ENCODE data around the gene MYOZ3.

Gene MYOZ3

GRCh38 chr5:150651382-150651781 is 9.7 kb upstream of the MYOZ3 start:
- Histone ChIP-seq H3K27me3 (replicated peaks; ENCODE audit: control insufficient read depth, insufficient read depth, low read length) (no peaks in the 10 kb centered on the region), H3K4me3 (replicated peaks; ENCODE audit: low read depth, low read length) (no peak overlapping the region), H3K36me3 (ENCODE audit: control insufficient read depth, insufficient read depth, low read length) (peaks cover 8% of the 10 kb centered on the region)
- DNase-seq (ENCODE audit: extremely low read depth, insufficient read length), result no peak
- TF ChIP-seq, protein P1, sequence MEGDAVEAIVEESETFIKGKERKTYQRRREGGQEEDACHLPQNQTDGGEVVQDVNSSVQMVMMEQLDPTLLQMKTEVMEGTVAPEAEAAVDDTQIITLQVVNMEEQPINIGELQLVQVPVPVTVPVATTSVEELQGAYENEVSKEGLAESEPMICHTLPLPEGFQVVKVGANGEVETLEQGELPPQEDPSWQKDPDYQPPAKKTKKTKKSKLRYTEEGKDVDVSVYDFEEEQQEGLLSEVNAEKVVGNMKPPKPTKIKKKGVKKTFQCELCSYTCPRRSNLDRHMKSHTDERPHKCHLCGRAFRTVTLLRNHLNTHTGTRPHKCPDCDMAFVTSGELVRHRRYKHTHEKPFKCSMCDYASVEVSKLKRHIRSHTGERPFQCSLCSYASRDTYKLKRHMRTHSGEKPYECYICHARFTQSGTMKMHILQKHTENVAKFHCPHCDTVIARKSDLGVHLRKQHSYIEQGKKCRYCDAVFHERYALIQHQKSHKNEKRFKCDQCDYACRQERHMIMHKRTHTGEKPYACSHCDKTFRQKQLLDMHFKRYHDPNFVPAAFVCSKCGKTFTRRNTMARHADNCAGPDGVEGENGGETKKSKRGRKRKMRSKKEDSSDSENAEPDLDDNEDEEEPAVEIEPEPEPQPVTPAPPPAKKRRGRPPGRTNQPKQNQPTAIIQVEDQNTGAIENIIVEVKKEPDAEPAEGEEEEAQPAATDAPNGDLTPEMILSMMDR (IDR thresholded peaks at IDR 0.05; ENCODE audit: insufficient read depth, low read length, poor library complexity, severe bottlenecking), result no peak

DNA sequence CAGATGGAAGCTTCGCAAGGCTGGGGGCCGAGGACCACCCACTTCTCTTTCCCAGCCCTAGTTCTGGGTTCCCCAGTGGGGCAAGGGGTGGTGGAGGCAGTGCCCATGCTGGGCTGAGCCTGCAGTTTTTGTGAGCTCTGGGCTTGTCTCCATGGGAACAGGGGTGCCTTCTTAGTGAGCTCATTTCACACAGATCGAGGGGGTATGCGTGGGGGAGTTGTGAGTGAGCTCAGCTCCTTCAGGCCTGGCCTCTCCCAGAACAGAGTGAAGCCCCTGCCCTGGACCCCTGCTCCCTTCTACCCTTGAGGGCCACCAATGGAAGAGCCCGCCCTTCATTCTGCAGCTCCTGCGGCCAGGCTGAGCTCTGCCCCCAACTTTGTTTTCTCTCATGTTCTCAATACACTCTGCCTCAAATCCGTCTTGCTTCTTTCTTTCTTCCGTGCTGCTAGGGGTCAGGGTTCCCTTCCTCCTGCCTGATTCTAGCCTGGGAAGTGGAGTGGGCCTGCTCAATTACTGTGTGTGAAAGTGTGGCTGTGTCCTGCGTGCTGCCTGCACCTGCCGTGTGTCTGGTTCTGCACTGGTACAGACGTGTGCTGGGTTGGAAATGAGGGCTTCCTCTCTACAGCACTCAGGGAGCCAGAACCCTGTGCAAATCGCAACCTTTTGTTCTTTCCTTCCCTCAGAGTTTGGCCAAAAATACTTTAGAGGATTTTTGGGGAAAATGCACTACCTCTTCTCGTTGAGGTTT is 9.0 kb upstream of the MYOZ3 start:
- TF ChIP-seq, protein P1 (IDR thresholded peaks at IDR 0.05; ENCODE audit: insufficient read depth, low read length, poor library complexity, severe bottlenecking), result no peak
- Histone ChIP-seq H3K27me3 (replicated peaks; ENCODE audit: control insufficient read depth, insufficient read depth, low read length) (no peaks in the 10 kb centered on the region), H3K36me3 (ENCODE audit: control insufficient read depth, insufficient read depth, low read length) (peaks cover 8% of the 10 kb centered on the region), H3K4me3 (replicated peaks; ENCODE audit: low read depth, low read length) (no peak overlapping the region)
- no peak for DNase-seq (ENCODE audit: extremely low read depth, insufficient read length)

DNA sequence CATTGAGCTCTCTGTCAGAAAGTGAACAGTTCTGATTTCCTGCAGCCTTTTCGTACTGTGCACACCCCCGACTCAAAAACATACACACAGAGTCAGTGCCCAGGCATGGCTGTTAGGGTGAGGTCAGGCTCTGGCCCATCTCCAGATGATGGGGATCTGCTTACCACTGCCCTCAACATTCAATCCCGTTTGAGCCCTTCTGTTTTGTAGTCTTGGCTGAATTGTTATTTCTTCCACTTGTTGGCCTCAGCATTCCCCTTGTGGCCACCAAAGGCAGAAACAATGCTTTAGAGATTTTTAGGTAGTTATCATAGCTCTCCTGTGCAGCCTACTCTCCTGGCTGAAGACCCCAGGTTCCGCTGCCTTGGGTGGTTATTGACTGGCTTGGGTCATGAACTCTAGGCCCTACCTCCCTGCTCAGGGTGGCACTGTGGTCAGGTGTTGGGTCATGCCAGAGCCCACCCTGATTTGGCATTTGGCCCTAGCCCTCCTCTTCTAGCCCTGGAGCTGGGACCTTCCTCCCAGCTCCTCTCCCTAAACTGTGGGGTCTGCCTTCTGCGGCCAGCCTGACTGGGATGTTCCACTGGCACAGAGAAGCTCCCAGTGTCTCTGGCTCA is 7.8 kb upstream of the MYOZ3 start:
- TF ChIP-seq, protein P1 (IDR thresholded peaks at IDR 0.05; ENCODE audit: insufficient read depth, low read length, poor library complexity, severe bottlenecking), result no peak
- Histone ChIP-seq H3K4me3 (replicated peaks; ENCODE audit: low read depth, low read length) (no peak overlapping the region), H3K36me3 (ENCODE audit: control insufficient read depth, insufficient read depth, low read length) (peaks cover 6% of the 10 kb centered on the region), H3K27me3 (replicated peaks; ENCODE audit: control insufficient read depth, insufficient read depth, low read length) (no peaks in the 10 kb centered on the region)
- DNase-seq (ENCODE audit: extremely low read depth, insufficient read length), result no peak

GRCh38 chr5:150653762-150654556 is 7.1 kb upstream of the MYOZ3 start:
- DNase-seq (ENCODE audit: extremely low read depth, insufficient read length), result no peak

GRCh38 chr5:150655221-150655620 is 5.8 kb upstream of the MYOZ3 start:
- Histone ChIP-seq H3K27me3 (replicated peaks; ENCODE audit: control insufficient read depth, insufficient read depth, low read length) (no peaks in the 10 kb centered on the region), H3K36me3 (ENCODE audit: control insufficient read depth, insufficient read depth, low read length) (peaks cover 1% of the 10 kb centered on the region), H3K4me3 (replicated peaks; ENCODE audit: low read depth, low read length) (no peak overlapping the region)
- DNase-seq (ENCODE audit: extremely low read depth, insufficient read length), result no peak
- TF ChIP-seq, protein P1 (IDR thresholded peaks at IDR 0.05; ENCODE audit: insufficient read depth, low read length, poor library complexity, severe bottlenecking), result no peak

More at GRCh38 chr5:150653762-150654556, 7.1 kb upstream of the MYOZ3 start:
- TF ChIP-seq, protein P1 (IDR thresholded peaks at IDR 0.05; ENCODE audit: insufficient read depth, low read length, poor library complexity, severe bottlenecking), result no peak
- Histone ChIP-seq H3K4me3 (replicated peaks; ENCODE audit: low read depth, low read length) (no peak overlapping the region), H3K36me3 (ENCODE audit: control insufficient read depth, insufficient read depth, low read length) (peaks cover 3% of the 10 kb centered on the region), H3K27me3 (replicated peaks; ENCODE audit: control insufficient read depth, insufficient read depth, low read length) (no peaks in the 10 kb centered on the region)
